K562 (cell line): Measurements from ENCODE around the gene ERLIN1. TPM values are rescaled to one million over a fixed set of nuclear protein-coding genes. Genes with fewer than 3 reads are reported as not detected.

Experiments
- C11orf30 ChIP-seq: fragments of 450-650 bp; IDR thresholded peaks from 2 replicates; pipeline ENCODE4 v1.6.1; 2016; ENCODE audit warnings: low read depth, mild to moderate bottlenecking
- COPS2 ChIP-seq: fragments of 450-650 bp; conservative IDR thresholded peaks from 2 replicates; pipeline ENCODE4 v1.6.1; 2016; ENCODE audit warnings: mild to moderate bottlenecking, moderate library complexity
- DACH1 ChIP-seq: fragments of 450-650 bp; IDR thresholded peaks from 2 replicates; pipeline ENCODE4 v1.6.1; 2018; ENCODE audit not compliant: partially characterized antibody
- EP300 ChIP-seq: IDR thresholded peaks from 2 replicates; pipeline ENCODE4 v1.6.1; 2012; ENCODE audit warnings: low read length, improper control_type of control experiment
- FOXP4 ChIP-seq: sonication (generic); formaldehyde crosslinking; IDR thresholded peaks from 2 replicates; pipeline ENCODE4 v1.8.0; 2022; ENCODE audit warnings: mild to moderate bottlenecking, missing genetic modification reagents, borderline replicate concordance
- GTF2E2 ChIP-seq: fragments of 200-800 bp; sonication (Bioruptor generic); IDR thresholded peaks from 2 replicates; pipeline ENCODE4 v1.6.1; 2016; ENCODE audit warnings: missing genetic modification characterization, missing compliant biosample characterization
- KDM5B ChIP-seq: fragments of 200-600 bp; sonication (generic); IDR thresholded peaks from 2 replicates; pipeline ENCODE4 v1.6.1; 2012; ENCODE audit warnings: low read depth, mild to moderate bottlenecking, moderate library complexity, low read length, control low read depth, inconsistent platforms; ENCODE audit not compliant: insufficient replicate concordance
- KLF16 ChIP-seq: IDR thresholded peaks from 2 replicates; pipeline ENCODE4 v1.6.1; 2016; ENCODE audit warnings: antibody characterized with exemption
- MCM5 ChIP-seq: fragments of 450-650 bp; IDR thresholded peaks from 2 replicates; pipeline ENCODE4 v1.6.1; 2016; ENCODE audit warnings: low read depth
- MYNN ChIP-seq, 2 experiments: sonication (generic); formaldehyde crosslinking in 1 of 2; IDR thresholded peaks; 2 replicates each; pipeline versions ENCODE4 v1.5.0 to v1.6.1; 2016 to 2020; ENCODE audit warnings: antibody characterized with exemption in 1 of 2, missing genetic modification reagents in 1 of 2
- NR2C1 ChIP-seq, 2 experiments: fragments of 450-650 bp; IDR thresholded peaks; 2 replicates each; pipeline ENCODE4 v1.6.1; 2017; ENCODE audit warnings: mild to moderate bottlenecking in 2 of 2, antibody characterized with exemption in 1 of 2, inconsistent platforms in 1 of 2, missing compliant biosample characterization in 1 of 2, missing genetic modification characterization in 1 of 2
- PHF20 ChIP-seq: fragments of 450-650 bp; IDR thresholded peaks from 2 replicates; pipeline ENCODE4 v1.6.1; 2018; ENCODE audit not compliant: partially characterized antibody
- RCOR1 ChIP-seq, 2 experiments: IDR thresholded peaks; 2 replicates each; pipeline ENCODE4 v1.6.1; 2012; ENCODE audit warnings: low read depth in 2 of 2, low read length in 2 of 2, borderline replicate concordance in 1 of 2, improper control_type of control experiment in 1 of 2
- STAT6 ChIP-seq: sonication (generic); formaldehyde crosslinking; IDR thresholded peaks from 2 replicates; pipeline ENCODE4 v1.8.1; 2023; ENCODE audit warnings: mild to moderate bottlenecking, missing genetic modification reagents
- ZBTB12 ChIP-seq: fragments of 250-450 bp; sonication (Bioruptor Pico); IDR thresholded peaks from 2 replicates; pipeline ENCODE4 v1.4.0; 2020
- ZC3H11A ChIP-seq: IDR thresholded peaks from 2 replicates; pipeline ENCODE4 v1.6.1; 2012; ENCODE audit warnings: low read depth, low read length, improper control_type of control experiment
- ZNF12 ChIP-seq: sonication (generic); formaldehyde crosslinking; IDR thresholded peaks from 2 replicates; pipeline ENCODE4 v1.4.0; 2020; ENCODE audit warnings: mild to moderate bottlenecking, missing genetic modification reagents
- ZNF121 ChIP-seq: sonication (generic); formaldehyde crosslinking; conservative IDR thresholded peaks from 2 replicates; pipeline ENCODE4 v1.8.0; 2022; ENCODE audit warnings: missing genetic modification reagents
- ZNF174 ChIP-seq: fragments of 250-450 bp; sonication (Bioruptor Pico); IDR thresholded peaks from 2 replicates; pipeline ENCODE4 v1.4.0; 2020; ENCODE audit warnings: mild to moderate bottlenecking
- ZNF354B ChIP-seq: fragments of 250-450 bp; sonication (Bioruptor Pico); IDR thresholded peaks from 2 replicates; pipeline ENCODE4 v1.4.0; 2020
- ZNF583 ChIP-seq: fragments of 250-450 bp; sonication (Bioruptor Pico); IDR thresholded peaks from 2 replicates; pipeline ENCODE4 v1.4.0; 2020
- ZNF696 ChIP-seq: fragments of 250-450 bp; sonication (Bioruptor Pico); conservative IDR thresholded peaks from 2 replicates; pipeline ENCODE4 v1.4.0; 2020; ENCODE audit warnings: mild to moderate bottlenecking, moderate library complexity
- ZNF699 ChIP-seq: fragments of 250-450 bp; sonication (Bioruptor Pico); IDR thresholded peaks from 2 replicates; pipeline ENCODE4 v1.8.0; 2021; ENCODE audit warnings: mild to moderate bottlenecking, moderate library complexity; ENCODE audit not compliant: insufficient replicate concordance
- ZNF785 ChIP-seq: fragments of 250-450 bp; sonication (Bioruptor Pico); IDR thresholded peaks from 2 replicates; pipeline ENCODE4 v1.4.0; 2020; ENCODE audit warnings: mild to moderate bottlenecking
- polyA plus RNA-seq, 8 experiments: library from polyadenylated mRNA; depleted of rRNA in 4 of 8; stranded (reverse) in 5 of 8; unstranded in 3 of 8; fragments of >200 nt; fragmentation: Nextera tagmentation in 2 of 8; fragmentation: Illumina TruSeq in 1 of 8; extraction: Ambion mirVana in 2 of 8; extraction: Trizol in 1 of 8; gene quantifications; 2 replicates each; pipeline versions ENCODE4 v1.2.1 to v1.2.3, GENCODE V29; 2011 to 2014; ENCODE audit warnings: inconsistent platforms in 1 of 8, missing spikeins in 1 of 8
- total RNA-seq, 7 experiments: library from RNA; depleted of rRNA in 6 of 7; stranded (reverse); fragments of >200 nt in 6 of 7; fragmentation: Illumina TruSeq in 2 of 7; extraction: Trizol in 2 of 7; gene quantifications; 2 replicates each; pipeline versions ENCODE4 v1.2.1 to v1.2.3, GENCODE V29; 2011 to 2021; ENCODE audit warnings: low replicate concordance in 1 of 7

The ERLIN1 gene
- total and polyA plus RNA-seq, 9 of the 15 experiments (the other 6 are each of a cell fraction or from before 2014, with no cell fraction given) = 9.8 to 26.8 (median 15.5) TPM

GRCh38 chr10:100185364-100186252, at the start of gene ERLIN1 (continued):
- TF ChIP-seq MYNN (IDR thresholded peaks at IDR 0.05) (no peak), MYNN (CRISPR knock-in tag; IDR thresholded peaks at IDR 0.05) (no peak), C11orf30 (no peak), MCM5 (no peak), DACH1 (no peak), STAT6 (CRISPR knock-in tag) (no peak), EP300 (peak; percentile 73), KDM5B (peak; percentile 78), FOXP4 (CRISPR knock-in tag) (no peak), ZBTB12 (CRISPR knock-in tag) (no peak), ZNF699 (CRISPR knock-in tag) (no peak), RCOR1 (IDR thresholded peaks at IDR 0.05; ENCODE audit: borderline replicate concordance in 1 of 2, low read depth in 2 of 2, low read length in 2 of 2) (no peak), KLF16 (peak; percentile 34; the same call in 1 of the 2 replicates), ZNF12 (CRISPR knock-in tag) (no peak), NR2C1 (IDR thresholded peaks at IDR 0.05) (no peak), NR2C1 (tag; IDR thresholded peaks at IDR 0.05) (no peak), ZNF354B (CRISPR knock-in tag) (no peak), ZNF121 (no peak), ZC3H11A (no peak), ZNF696 (no peak), COPS2 (no peak), ZNF583 (no peak), PHF20 (no peak), ZNF785 (no peak), ZNF174 (CRISPR knock-in tag) (no peak), GTF2E2 (tag) (no peak; the same call in 1 of the 2 replicates)
